Epithelial cell of proximal tubule (primary cell): ENCODE data around the gene FLACC1. TPM values are rescaled to one million over a fixed set of nuclear protein-coding genes. Genes with fewer than 3 reads are reported as not detected.

Experiments used
- DNase-seq: peaks from one replicate; pipeline ENCODE4 v3.0.0-alpha.2; 2011; ENCODE audit warnings: low read depth
- H3K4me3 ChIP-seq: 2 replicates; pipeline ENCODE4 v1.5.1; 2011; ENCODE audit warnings: low read depth, mild to moderate bottlenecking, low read length
- total RNA-seq: library from RNA; depleted of rRNA; stranded (reverse); fragments of >200 nt; gene quantifications from 2 replicates; pipeline ENCODE4 v1.2.3, GENCODE V29; 2015
- TF ChIP-seq, protein P1 (sequence below): conservative IDR thresholded peaks from 2 replicates; pipeline ENCODE4 v1.5.1; 2012; ENCODE audit warnings: low read depth, mild to moderate bottlenecking, low read length

FLACC1 gene
- total RNA-seq, 1 donor from 2014 or later: not detected

DNA sequence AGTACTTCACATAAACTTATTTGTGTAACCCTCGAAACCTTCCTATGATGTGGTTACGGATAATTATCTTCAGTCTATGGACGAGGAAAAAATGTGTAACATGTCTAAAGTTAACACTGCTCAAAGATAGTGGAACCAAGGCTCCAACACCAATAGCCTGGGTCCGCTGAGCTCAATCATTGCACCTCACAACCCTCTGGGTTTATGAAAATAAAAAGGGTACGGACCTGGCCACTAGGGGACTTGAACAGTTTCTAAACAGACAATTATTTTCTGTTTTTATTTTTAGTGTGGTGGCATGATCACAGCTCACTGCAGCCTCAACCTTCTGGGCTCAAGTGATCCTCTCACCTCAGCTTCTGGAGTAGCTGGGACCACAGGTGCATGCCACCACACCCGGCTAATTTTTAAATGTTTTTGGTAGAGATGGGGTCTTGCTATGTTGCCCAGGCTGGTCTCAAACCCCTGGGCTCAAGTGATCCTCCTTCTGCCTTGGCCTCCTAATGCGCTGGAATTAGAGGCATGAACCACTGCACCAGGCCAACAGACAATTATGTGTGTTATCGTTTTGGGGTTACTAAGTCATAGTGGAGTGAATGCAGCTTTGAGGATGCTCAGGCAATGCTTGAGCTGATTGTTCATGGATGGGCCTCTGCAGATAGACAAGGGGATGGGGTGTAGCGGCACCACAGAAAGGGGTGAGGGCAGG is 86.7 kb downstream of the FLACC1 start:
- no peak overlapping the region for H3K4me3 ChIP-seq
- TF ChIP-seq, protein P1, sequence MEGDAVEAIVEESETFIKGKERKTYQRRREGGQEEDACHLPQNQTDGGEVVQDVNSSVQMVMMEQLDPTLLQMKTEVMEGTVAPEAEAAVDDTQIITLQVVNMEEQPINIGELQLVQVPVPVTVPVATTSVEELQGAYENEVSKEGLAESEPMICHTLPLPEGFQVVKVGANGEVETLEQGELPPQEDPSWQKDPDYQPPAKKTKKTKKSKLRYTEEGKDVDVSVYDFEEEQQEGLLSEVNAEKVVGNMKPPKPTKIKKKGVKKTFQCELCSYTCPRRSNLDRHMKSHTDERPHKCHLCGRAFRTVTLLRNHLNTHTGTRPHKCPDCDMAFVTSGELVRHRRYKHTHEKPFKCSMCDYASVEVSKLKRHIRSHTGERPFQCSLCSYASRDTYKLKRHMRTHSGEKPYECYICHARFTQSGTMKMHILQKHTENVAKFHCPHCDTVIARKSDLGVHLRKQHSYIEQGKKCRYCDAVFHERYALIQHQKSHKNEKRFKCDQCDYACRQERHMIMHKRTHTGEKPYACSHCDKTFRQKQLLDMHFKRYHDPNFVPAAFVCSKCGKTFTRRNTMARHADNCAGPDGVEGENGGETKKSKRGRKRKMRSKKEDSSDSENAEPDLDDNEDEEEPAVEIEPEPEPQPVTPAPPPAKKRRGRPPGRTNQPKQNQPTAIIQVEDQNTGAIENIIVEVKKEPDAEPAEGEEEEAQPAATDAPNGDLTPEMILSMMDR: peak; percentile 17
- no peak for DNase-seq

DNA sequence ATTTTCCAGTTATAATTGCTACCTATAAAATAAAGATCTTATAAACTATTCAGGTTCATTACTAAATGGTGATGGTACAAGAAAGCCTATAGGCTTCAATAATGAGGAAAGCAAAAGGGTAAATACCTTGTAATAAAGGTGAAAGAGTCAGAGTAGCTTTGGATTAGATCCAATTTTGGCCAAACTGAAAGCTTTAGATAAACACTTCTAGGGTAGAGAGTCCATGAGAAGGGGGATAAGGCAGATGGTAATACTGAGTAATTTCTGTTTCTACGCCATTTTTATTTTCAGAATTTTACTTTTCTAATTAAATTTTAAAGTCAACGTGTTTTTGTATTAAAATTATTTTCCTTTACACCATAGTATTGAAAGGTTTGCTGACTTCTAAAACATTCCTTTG is 87.4 kb downstream of the FLACC1 start:
- H3K4me3 ChIP-seq: no peak overlapping the region
- no peak for DNase-seq
- TF ChIP-seq, protein P1: no peak

DNA sequence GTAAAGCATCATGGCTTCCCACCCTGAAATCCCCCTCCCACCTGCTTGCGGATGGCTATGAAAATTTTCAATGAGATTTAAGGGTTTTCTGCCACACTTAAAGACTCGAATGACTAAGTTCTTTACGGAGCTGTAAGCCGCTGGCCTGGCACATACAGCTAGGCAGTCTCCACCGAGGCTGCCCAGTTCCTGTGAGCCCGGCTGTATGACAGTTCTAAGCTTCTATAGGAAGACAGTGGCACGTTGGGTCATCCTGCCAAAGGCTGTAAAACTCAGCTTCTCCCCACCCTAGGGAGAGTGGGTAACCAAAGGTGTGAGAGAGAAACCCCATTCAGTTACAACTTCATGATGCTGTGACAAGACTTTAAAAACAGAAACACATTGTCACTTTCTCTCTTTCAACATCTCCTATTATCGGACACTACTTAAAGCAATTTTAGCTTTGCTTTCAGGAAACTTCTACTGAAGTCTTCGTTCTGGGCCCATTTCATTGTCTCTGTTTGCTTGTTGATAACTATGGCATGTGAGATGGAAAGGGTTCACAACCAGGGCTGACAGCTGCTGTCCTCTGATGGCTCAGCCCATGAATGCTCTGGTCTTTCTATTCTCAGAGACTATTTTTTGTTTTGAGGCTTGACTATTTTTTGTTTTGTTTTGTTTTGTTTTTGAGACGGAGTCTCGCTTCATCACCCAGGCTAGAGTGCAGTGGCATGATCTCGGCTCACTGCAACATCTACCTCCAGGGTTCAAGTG is 89.7 kb downstream of the FLACC1 start:
- TF ChIP-seq, protein P1: no peak
- no peak overlapping the region for H3K4me3 ChIP-seq
- DNase-seq: no peak

DNA sequence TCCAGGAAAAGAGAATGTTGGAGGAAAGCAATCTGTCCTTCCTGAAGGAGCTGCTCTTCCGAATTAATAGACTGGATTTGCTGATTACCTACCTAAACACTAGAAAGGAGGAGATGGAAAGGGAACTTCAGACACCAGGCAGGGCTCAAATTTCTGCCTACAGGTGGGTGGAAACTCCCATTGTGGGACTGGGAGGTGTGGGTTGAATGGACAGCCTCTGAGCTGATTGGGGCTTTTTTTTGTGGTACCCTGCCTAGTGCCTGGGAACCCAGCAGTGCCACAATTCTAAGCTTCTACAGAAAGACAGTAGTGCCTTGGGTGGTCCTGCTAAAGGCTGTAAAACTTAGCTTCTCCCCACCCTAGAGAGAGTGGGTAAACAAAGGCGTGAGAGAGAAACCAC is 90.5 kb downstream of the FLACC1 start:
- DNase-seq: no peak
- TF ChIP-seq, protein P1: no peak

DNA sequence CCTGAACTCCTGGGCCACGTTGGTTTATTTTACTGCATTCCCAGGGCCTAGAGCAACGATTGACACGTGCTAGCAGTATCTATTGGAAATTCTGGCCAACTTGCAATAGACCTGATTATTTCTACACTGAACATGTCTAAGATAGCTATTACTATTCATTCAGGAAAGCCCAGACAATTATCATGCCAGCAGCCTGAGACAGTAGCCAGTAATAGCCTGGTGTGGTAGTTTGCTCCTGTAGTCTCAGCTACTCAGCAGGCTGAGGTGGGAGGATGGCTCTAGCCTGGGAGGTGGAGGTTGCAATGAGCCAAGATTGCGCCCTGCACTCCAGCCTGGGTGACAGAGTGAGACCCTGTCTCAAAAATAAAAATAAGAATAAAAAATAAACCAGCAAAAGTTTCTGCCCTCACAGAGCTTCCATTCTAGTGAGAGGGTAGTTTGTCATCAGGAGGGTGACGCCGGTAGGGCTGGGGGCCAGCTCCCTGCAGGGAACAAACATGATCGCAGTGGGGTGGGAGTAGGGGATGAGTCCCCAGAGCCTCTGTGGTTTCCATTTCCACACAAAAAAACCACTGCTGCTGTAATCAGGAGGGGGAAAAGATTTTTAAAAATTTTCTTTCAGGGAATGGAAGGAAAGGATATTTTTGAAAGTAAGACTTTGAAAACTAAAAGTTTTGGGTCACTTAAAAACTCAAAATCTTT is 92.5 kb downstream of the FLACC1 start:
- H3K4me3 ChIP-seq: no peak overlapping the region
- TF ChIP-seq, protein P1: no peak
- DNase-seq: no peak

More for the DNA sequence above, 90.5 kb downstream of the FLACC1 start:
- H3K4me3 ChIP-seq: no peak overlapping the region

DNA sequence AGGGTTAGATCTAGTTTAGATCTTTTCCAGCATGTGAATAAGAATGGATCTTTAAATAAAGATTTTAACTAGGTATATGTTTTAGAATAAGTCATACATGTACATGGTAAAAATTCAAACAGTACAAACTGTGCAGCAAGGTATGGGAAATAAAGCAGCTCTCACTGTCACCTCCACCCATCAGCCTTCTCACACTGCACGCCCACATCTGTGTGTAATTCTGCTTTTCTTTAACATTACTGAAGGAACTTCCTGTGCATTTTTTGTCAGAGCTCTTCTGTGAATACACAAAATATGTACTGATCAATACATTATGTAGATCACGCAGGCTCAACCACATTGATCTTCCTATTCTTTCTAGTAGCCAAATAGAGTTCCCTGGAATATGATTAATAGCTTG is 93.4 kb downstream of the FLACC1 start:
- no peak overlapping the region for H3K4me3 ChIP-seq
- TF ChIP-seq, protein P1: no peak
- DNase-seq: no peak
